Erythroblast (primary cell): Measurements from ENCODE around the gene TBCEL.
A peak's percentile ranks its signal among the peaks of the same experiment; 100 is the strongest.

Experiments used
- GATA1 ChIP-seq: IDR thresholded peaks from 2 replicates; pipeline ENCODE4 v1.6.1; 2011; ENCODE audit warnings: low read depth, mild to moderate bottlenecking, control low read depth, low read length, moderate library complexity
- POLR2A ChIP-seq: IDR thresholded peaks from 2 replicates; pipeline ENCODE4 v1.6.1; 2011; ENCODE audit warnings: mild to moderate bottlenecking, low read length

DNA sequence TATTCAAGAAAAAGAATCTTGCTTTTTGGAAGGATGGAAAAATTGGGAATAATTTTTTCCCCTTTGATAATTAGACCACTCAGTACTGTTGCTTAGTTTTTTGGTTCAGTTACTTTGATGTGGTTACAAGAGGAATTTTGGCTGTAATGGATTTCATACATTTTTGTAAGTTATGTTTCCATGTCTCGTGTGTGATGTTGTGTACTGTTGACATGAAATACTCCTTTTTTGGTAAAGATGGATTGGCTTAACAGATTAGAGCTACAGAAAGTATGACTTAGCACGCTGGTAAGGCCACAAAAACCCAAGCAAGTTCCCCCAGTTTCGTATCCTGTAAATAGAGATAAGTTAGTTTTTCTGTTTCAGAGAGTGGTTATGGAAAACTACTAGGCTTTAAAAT, 11.9 kb downstream of the TBCEL start:
- TF ChIP-seq POLR2A (peak; percentile 23), GATA1 (no peak)
